ENCODE data around the gene CRTC3.

DNA sequence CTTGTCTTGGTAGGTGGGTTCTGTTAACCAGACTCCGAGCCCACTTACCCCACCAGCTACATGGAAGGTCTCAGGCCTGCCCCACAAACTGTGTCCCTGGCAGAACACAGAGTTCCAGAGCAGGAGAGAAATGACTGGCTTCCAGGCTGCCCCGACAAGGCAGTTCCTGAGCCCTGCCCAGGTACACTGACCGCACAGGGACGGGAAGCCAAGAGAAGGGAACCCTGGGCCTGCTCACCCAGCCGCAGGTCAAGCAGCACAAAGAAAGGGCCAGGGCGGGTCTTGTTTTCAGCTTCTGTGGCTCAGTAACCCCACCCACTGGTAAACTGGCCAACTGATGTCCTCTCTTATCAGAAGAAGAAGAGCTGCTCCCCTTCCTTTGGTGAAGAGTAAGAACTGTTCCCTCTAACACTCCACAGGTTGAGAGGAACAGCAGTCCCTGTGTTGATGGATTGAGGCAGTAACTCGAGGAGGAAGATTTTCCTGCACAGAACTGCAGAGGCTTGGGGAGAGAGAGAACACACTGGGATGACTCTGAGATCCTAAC lies 68.4 kb downstream of the CRTC3 start:
- TF ChIP-seq, protein P1, sequence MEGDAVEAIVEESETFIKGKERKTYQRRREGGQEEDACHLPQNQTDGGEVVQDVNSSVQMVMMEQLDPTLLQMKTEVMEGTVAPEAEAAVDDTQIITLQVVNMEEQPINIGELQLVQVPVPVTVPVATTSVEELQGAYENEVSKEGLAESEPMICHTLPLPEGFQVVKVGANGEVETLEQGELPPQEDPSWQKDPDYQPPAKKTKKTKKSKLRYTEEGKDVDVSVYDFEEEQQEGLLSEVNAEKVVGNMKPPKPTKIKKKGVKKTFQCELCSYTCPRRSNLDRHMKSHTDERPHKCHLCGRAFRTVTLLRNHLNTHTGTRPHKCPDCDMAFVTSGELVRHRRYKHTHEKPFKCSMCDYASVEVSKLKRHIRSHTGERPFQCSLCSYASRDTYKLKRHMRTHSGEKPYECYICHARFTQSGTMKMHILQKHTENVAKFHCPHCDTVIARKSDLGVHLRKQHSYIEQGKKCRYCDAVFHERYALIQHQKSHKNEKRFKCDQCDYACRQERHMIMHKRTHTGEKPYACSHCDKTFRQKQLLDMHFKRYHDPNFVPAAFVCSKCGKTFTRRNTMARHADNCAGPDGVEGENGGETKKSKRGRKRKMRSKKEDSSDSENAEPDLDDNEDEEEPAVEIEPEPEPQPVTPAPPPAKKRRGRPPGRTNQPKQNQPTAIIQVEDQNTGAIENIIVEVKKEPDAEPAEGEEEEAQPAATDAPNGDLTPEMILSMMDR (IDR thresholded peaks at IDR 0.05), result no peak
- TF ChIP-seq ZFX (IDR thresholded peaks at IDR 0.05; ENCODE audit: borderline replicate concordance), result no peak

All from 22Rv1 (cell line).